ENCODE data around the gene ZNF446.

The ZNF446 gene

GRCh38 chr19:58520257-58520599 lies 44.1 kb downstream of the ZNF446 start:
- H3K4me3 Mint-ChIP-seq, result peak overlapping the region; percentile 97
- no peaks in the 10 kb centered on the region for H3K9me3 Mint-ChIP-seq (ENCODE audit: low read depth)
- no peaks in the 10 kb centered on the region for H3K36me3 Mint-ChIP-seq
- H3K27ac Mint-ChIP-seq, result peak overlapping the region; percentile 97
- H3K27me3 Mint-ChIP-seq, result no peaks in the 10 kb centered on the region
- H3K4me1 Mint-ChIP-seq (ENCODE audit: low read depth), result peaks cover 41% of the 10 kb centered on the region

GRCh38 chr19:58521651-58522050 lies 45.5 kb downstream of the ZNF446 start:
- H3K27ac Mint-ChIP-seq, result no peak overlapping the region
- H3K4me3 Mint-ChIP-seq, result peak overlapping the region; percentile 54
- H3K4me1 Mint-ChIP-seq (ENCODE audit: low read depth), result peaks cover 31% of the 10 kb centered on the region
- H3K9me3 Mint-ChIP-seq (ENCODE audit: low read depth), result no peaks in the 10 kb centered on the region
- H3K27me3 Mint-ChIP-seq, result no peaks in the 10 kb centered on the region
- no peaks in the 10 kb centered on the region for H3K36me3 Mint-ChIP-seq

GRCh38 chr19:58522709-58523108 lies 46.6 kb downstream of the ZNF446 start:
- no peak overlapping the region for H3K4me3 Mint-ChIP-seq

GRCh38 chr19:58529405-58529804 lies 53.3 kb downstream of the ZNF446 start:
- Mint-ChIP-seq H3K36me3 (no peaks in the 10 kb centered on the region), H3K27me3 (no peaks in the 10 kb centered on the region), H3K4me3 (no peak overlapping the region), H3K9me3 (ENCODE audit: low read depth) (no peaks in the 10 kb centered on the region), H3K4me1 (ENCODE audit: low read depth) (no peaks in the 10 kb centered on the region), H3K27ac (no peak overlapping the region)

More at GRCh38 chr19:58522709-58523108, 46.6 kb downstream of the ZNF446 start:
- Mint-ChIP-seq H3K36me3 (no peaks in the 10 kb centered on the region), H3K27ac (no peak overlapping the region), H3K27me3 (no peaks in the 10 kb centered on the region), H3K9me3 (ENCODE audit: low read depth) (no peaks in the 10 kb centered on the region), H3K4me1 (ENCODE audit: low read depth) (peaks cover 26% of the 10 kb centered on the region)
